Measurements from ENCODE around the gene CHAF1B.

GRCh38 chr21:36381841-36382589 lies 3.2 kb upstream of the CHAF1B start:
- TF ChIP-seq CTCF (IDR thresholded peaks at IDR 0.05) (no peak), EP300 (IDR thresholded peaks at IDR 0.05) (no peak)

All from ovary (tissue), 3 donors.